ENCODE data around the gene TEAD4.

DNA sequence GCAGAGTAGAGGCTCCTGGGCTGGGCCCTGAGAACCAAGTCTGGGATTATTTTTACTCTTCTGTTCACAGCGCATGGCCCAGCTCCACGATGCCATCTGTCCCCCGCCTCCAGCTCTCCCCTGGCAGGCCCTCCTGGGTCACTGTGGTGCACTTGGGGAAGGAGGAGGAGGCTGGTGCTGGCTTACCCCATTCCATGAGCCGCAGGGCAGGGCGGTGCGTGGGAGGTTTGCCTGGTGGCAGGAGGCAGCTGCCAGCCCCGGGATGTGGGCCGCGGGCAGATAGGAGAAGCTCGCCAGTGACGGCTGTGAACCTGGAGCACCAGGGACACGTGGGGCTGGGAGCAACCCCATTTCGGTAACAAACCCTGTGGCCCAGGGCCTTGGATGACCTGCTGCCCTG lies 23.2 kb downstream of the TEAD4 start:
- TF ChIP-seq EZH2 (IDR thresholded peaks at IDR 0.05; ENCODE audit: borderline replicate concordance, insufficient read depth, low read depth, low read length, poor library complexity, severe bottlenecking): no peak
- TF ChIP-seq, protein P1, sequence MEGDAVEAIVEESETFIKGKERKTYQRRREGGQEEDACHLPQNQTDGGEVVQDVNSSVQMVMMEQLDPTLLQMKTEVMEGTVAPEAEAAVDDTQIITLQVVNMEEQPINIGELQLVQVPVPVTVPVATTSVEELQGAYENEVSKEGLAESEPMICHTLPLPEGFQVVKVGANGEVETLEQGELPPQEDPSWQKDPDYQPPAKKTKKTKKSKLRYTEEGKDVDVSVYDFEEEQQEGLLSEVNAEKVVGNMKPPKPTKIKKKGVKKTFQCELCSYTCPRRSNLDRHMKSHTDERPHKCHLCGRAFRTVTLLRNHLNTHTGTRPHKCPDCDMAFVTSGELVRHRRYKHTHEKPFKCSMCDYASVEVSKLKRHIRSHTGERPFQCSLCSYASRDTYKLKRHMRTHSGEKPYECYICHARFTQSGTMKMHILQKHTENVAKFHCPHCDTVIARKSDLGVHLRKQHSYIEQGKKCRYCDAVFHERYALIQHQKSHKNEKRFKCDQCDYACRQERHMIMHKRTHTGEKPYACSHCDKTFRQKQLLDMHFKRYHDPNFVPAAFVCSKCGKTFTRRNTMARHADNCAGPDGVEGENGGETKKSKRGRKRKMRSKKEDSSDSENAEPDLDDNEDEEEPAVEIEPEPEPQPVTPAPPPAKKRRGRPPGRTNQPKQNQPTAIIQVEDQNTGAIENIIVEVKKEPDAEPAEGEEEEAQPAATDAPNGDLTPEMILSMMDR (IDR thresholded peaks at IDR 0.05): no peak

All from B cell (primary cell).